ENCODE results near the gene RIT2. TPM values are rescaled to one million over a fixed set of nuclear protein-coding genes. Genes with fewer than 3 reads are reported as not detected.

The RIT2 gene
- total RNA-seq, 1 experiment from 2014 or later, result not detected

GRCh38 chr18:42976869-42977590 lies 138.5 kb downstream of the RIT2 start:
- intact Hi-C loops (cut with micrococcal nuclease; ENCODE audit: unreplicated experiment), result no loop called here
- no peak overlapping the region for H3K4me3 Mint-ChIP-seq (ENCODE audit: low read depth, unreplicated experiment)
- no peaks in the 10 kb centered on the region for H3K27me3 Mint-ChIP-seq (ENCODE audit: unreplicated experiment)
- H3K4me1 Mint-ChIP-seq (ENCODE audit: low read depth, unreplicated experiment), result no peaks in the 10 kb centered on the region
- no TSS peak for BruUV-seq (replicated peaks)
- no peaks in the 10 kb centered on the region for H3K36me3 Mint-ChIP-seq (ENCODE audit: insufficient read depth, unreplicated experiment)
- no peak overlapping the region for H3K27ac Mint-ChIP-seq (ENCODE audit: unreplicated experiment)
- no peak for TF ChIP-seq CTCF (IDR thresholded peaks at IDR 0.05; ENCODE audit: unreplicated experiment)
- peaks cover 7% of the 10 kb centered on the region for H3K9me3 Mint-ChIP-seq (ENCODE audit: low read depth, unreplicated experiment)
- DNase-seq, result no peak
- CTCF ChIA-PET, result no interaction called here

- CTCF ChIA-PET, result no interaction called here
- Mint-ChIP-seq H3K4me3 (ENCODE audit: low read depth, unreplicated experiment) (no peak overlapping the region), H3K27me3 (ENCODE audit: unreplicated experiment) (no peaks in the 10 kb centered on the region), H3K36me3 (ENCODE audit: insufficient read depth, unreplicated experiment) (no peaks in the 10 kb centered on the region), H3K27ac (ENCODE audit: unreplicated experiment) (no peak overlapping the region), H3K9me3 (ENCODE audit: low read depth, unreplicated experiment) (peaks cover 8% of the 10 kb centered on the region), H3K4me1 (ENCODE audit: low read depth, unreplicated experiment) (no peaks in the 10 kb centered on the region)
- BruUV-seq (replicated peaks), result no TSS peak
- no peak for TF ChIP-seq CTCF (IDR thresholded peaks at IDR 0.05; ENCODE audit: unreplicated experiment)
- intact Hi-C loops (cut with micrococcal nuclease; ENCODE audit: unreplicated experiment), result no loop called here
- no peak for DNase-seq
These were observed 146.1 kb downstream of the RIT2 start for GRCh38 chr18:42969366-42969765.

- no peak for TF ChIP-seq CTCF (IDR thresholded peaks at IDR 0.05; ENCODE audit: unreplicated experiment)
- Mint-ChIP-seq H3K27ac (ENCODE audit: unreplicated experiment) (no peak overlapping the region), H3K36me3 (ENCODE audit: insufficient read depth, unreplicated experiment) (no peaks in the 10 kb centered on the region), H3K4me1 (ENCODE audit: low read depth, unreplicated experiment) (no peaks in the 10 kb centered on the region), H3K9me3 (ENCODE audit: low read depth, unreplicated experiment) (peaks cover 5% of the 10 kb centered on the region), H3K27me3 (ENCODE audit: unreplicated experiment) (no peaks in the 10 kb centered on the region), H3K4me3 (ENCODE audit: low read depth, unreplicated experiment) (no peak overlapping the region)
- DNase-seq, result no peak
- CTCF ChIA-PET, result no interaction called here
- intact Hi-C loops (cut with micrococcal nuclease; ENCODE audit: unreplicated experiment), result no loop called here
- BruUV-seq (replicated peaks), result no TSS peak
These were observed 154.2 kb downstream of the RIT2 start for GRCh38 chr18:42961298-42961697.

GRCh38 chr18:42959528-42959927 lies 156.0 kb downstream of the RIT2 start:
- Mint-ChIP-seq H3K4me1 (ENCODE audit: low read depth, unreplicated experiment) (no peaks in the 10 kb centered on the region), H3K27me3 (ENCODE audit: unreplicated experiment) (no peaks in the 10 kb centered on the region), H3K36me3 (ENCODE audit: insufficient read depth, unreplicated experiment) (no peaks in the 10 kb centered on the region), H3K27ac (ENCODE audit: unreplicated experiment) (no peak overlapping the region), H3K4me3 (ENCODE audit: low read depth, unreplicated experiment) (no peak overlapping the region), H3K9me3 (ENCODE audit: low read depth, unreplicated experiment) (peaks cover 4% of the 10 kb centered on the region)
- BruUV-seq (replicated peaks), result no TSS peak
- CTCF ChIA-PET, result no interaction called here
- DNase-seq, result no peak
- no peak for TF ChIP-seq CTCF (IDR thresholded peaks at IDR 0.05; ENCODE audit: unreplicated experiment)
- intact Hi-C loops (cut with micrococcal nuclease; ENCODE audit: unreplicated experiment), result no loop called here
